SK-N-SH (cell line): ENCODE data around the gene SYT1.

Source experiments
- CTCF ChIP-seq: fragments of 200-600 bp; sonication (generic); IDR thresholded peaks from 2 replicates; pipeline ENCODE4 v1.6.1; 2017; ENCODE audit warnings: antibody characterized with exemption, mild to moderate bottlenecking, moderate library complexity
- ELF1 ChIP-seq: IDR thresholded peaks from 2 replicates; pipeline ENCODE4 v1.4.0; 2012
- FOXJ3 ChIP-seq: sonication (generic); formaldehyde crosslinking; IDR thresholded peaks from 2 replicates; pipeline ENCODE4 v1.5.1; 2020; ENCODE audit warnings: mild to moderate bottlenecking, missing genetic modification reagents
- GABPA ChIP-seq: IDR thresholded peaks from 2 replicates; pipeline ENCODE4 v1.4.0; 2012; ENCODE audit warnings: low read depth, mild to moderate bottlenecking
- MAX ChIP-seq: IDR thresholded peaks from 2 replicates; pipeline ENCODE4 v1.4.0; 2012; ENCODE audit warnings: low read depth
- MXI1 ChIP-seq: IDR thresholded peaks from 2 replicates; pipeline ENCODE4 v1.6.1; 2012; ENCODE audit warnings: mild to moderate bottlenecking, low read depth, low read length, improper control_type of control experiment
- NFIC ChIP-seq: IDR thresholded peaks from 2 replicates; pipeline ENCODE4 v1.4.0; 2012; ENCODE audit warnings: borderline replicate concordance
- PBX3 ChIP-seq: IDR thresholded peaks from 2 replicates; pipeline ENCODE4; 2012
- POLR2AphosphoS5 ChIP-seq: IDR thresholded peaks from 2 replicates; pipeline ENCODE4 v1.6.1; 2012; ENCODE audit warnings: low read depth, low read length
- REST ChIP-seq: IDR thresholded peaks from 2 replicates; pipeline ENCODE4 v1.6.1; 2012; ENCODE audit warnings: mild to moderate bottlenecking, low read depth, low read length, moderate library complexity
- RFX5 ChIP-seq: IDR thresholded peaks from 2 replicates; pipeline ENCODE4 v1.6.1; 2012; ENCODE audit warnings: mild to moderate bottlenecking, improper control_type of control experiment, low read length
- RXRA ChIP-seq: IDR thresholded peaks from 2 replicates; pipeline ENCODE4 v1.4.0; 2012; ENCODE audit warnings: low read depth, mild to moderate bottlenecking, borderline replicate concordance
- SMC3 ChIP-seq: IDR thresholded peaks from 2 replicates; pipeline ENCODE4 v1.6.1; 2012; ENCODE audit warnings: low read depth, low read length, improper control_type of control experiment
- TEAD4 ChIP-seq: IDR thresholded peaks from 2 replicates; pipeline ENCODE4 v1.4.0; 2012; ENCODE audit warnings: mild to moderate bottlenecking, borderline replicate concordance; ENCODE audit not compliant: insufficient read depth

- TF ChIP-seq RXRA (no peak), CTCF (no peak), FOXJ3 (CRISPR knock-in tag) (no peak), PBX3 (no peak), REST (no peak), GABPA (no peak), RFX5 (no peak), MAX (no peak), SMC3 (no peak), MXI1 (no peak), TEAD4 (no peak), ELF1 (no peak), POLR2AphosphoS5 (no peak), NFIC (no peak)
These were observed 335.6 kb downstream of the SYT1 start for GRCh38 chr12:79200176-79200575.
